NCI-H1105 (cell line): ENCODE results near the gene TIMM10.
A peak's percentile ranks its signal among the peaks of the same experiment; 100 is the strongest.
"Not testable (repeated sequence)": the region's sequence is repeated elsewhere in the genome, so short reads cannot be mapped to it uniquely, and the experiment has no call there.

Experiments
- DNase-seq: peaks from one replicate; lab custom pipeline; 2025; lab: John Stamatoyannopoulos, UW

The TIMM10 gene

GRCh38 chr11:57541169-57541568 is 10.6 kb upstream of the TIMM10 start:
- DNase-seq = no peak

- DNase-seq = no peak
Measured at GRCh38 chr11:57539342-57539741, 8.8 kb upstream of the TIMM10 start.

GRCh38 chr11:57536947-57537619 is 6.5 kb upstream of the TIMM10 start, which contains the start of gene SMTNL1:
TSS of gene SMTNL1 (plus strand) at chr11:57537595. CDS start at chr11:57542643, 5,048 bp downstream.
- DNase-seq = no peak

- not testable (repeated sequence) for DNase-seq
Measured at GRCh38 chr11:57534449-57534848, 3.9 kb upstream of the TIMM10 start.

GRCh38 chr11:57530215-57530595 is 349 bp downstream of the TIMM10 start:
- DNase-seq = no peak

GRCh38 chr11:57529012-57529411 is 1.5 kb downstream of the TIMM10 start:
- DNase-seq = no peak

GRCh38 chr11:57527056-57527631 is 3.4 kb downstream of the TIMM10 start:
- DNase-seq = peak; percentile 46

- DNase-seq = no peak
Measured at GRCh38 chr11:57523419-57523818, 7.1 kb downstream of the TIMM10 start.

- DNase-seq = no peak
Measured at GRCh38 chr11:57521116-57521515, 9.4 kb downstream of the TIMM10 start.

GRCh38 chr11:57516061-57516443 is 14.5 kb downstream of the TIMM10 start:
- no peak for DNase-seq

- DNase-seq = peak; percentile 25
Measured at GRCh38 chr11:57515332-57516060, 15.1 kb downstream of the TIMM10 start, which contains the start of gene SLC43A1. TSS of gene SLC43A1 (minus strand) at chr11:57515702. CDS start at chr11:57514111, 1,591 bp downstream.

GRCh38 chr11:57514538-57515331 is 15.8 kb downstream of the TIMM10 start:
- DNase-seq = peak; percentile 18

GRCh38 chr11:57513911-57514537 is 16.5 kb downstream of the TIMM10 start:
- peak; percentile 9 for DNase-seq

- DNase-seq = no peak
Measured at GRCh38 chr11:57513452-57513795, 17.1 kb downstream of the TIMM10 start.

GRCh38 chr11:57512646-57513451 is 17.7 kb downstream of the TIMM10 start:
- no peak for DNase-seq

GRCh38 chr11:57511741-57512430 is 18.7 kb downstream of the TIMM10 start:
- DNase-seq = no peak

GRCh38 chr11:57508341-57509170 is 22.0 kb downstream of the TIMM10 start:
- DNase-seq = no peak

GRCh38 chr11:57506522-57506921 is 24.0 kb downstream of the TIMM10 start:
- DNase-seq = no peak

GRCh38 chr11:57504511-57504910 is 26.0 kb downstream of the TIMM10 start:
- no peak for DNase-seq
